Breast epithelium (tissue), 3 donors: ENCODE data around the gene HOXB2.

Experiments used
- CTCF ChIP-seq, 3 donors: fragments of 450-650 bp; IDR thresholded peaks; one replicate each; pipeline ENCODE4 v1.5.1; 2016 to 2017; ENCODE audit warnings: antibody characterized with exemption in 3 of 3, mild to moderate bottlenecking in 3 of 3, moderate library complexity in 3 of 3
- POLR2A ChIP-seq: fragments of 450-650 bp; IDR thresholded peaks from one replicate; pipeline ENCODE4 v1.6.1; 2016; ENCODE audit warnings: antibody characterized with exemption, mild to moderate bottlenecking, moderate library complexity

- TF ChIP-seq CTCF (IDR thresholded peaks at IDR 0.05) (no peak), POLR2A (no peak)
Observed at GRCh38 chr17:48546924-48547807, 2.3 kb upstream of the HOXB2 start.
